ENCODE data around the gene ICA1. TPM values are rescaled to one million over a fixed set of nuclear protein-coding genes. Genes with fewer than 3 reads are reported as not detected.
"Not testable (repeated sequence)": the region's sequence is repeated elsewhere in the genome, so short reads cannot be mapped to it uniquely, and the experiment has no call there.

The ICA1 gene
- total RNA-seq, 1 donor, result 4.3 TPM

DNA sequence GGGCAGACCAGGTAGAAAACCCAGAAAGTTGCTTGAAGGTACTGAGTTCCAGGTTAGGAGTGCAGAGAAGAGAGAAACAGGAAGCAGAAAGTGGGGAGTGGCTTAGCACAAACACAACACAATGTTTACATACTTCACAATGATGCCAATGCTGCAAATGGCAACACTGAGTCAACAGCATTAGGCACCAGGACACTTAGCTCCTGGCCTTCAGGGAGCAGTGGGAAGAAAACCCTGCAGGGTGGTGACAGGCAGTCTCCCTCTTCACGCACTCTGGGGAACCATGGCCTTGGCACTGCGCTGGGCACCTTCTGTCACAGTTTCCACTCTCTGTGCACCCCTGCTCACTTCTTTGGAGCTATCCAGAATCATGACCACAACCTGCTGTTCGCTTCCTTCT, 7.3 kb downstream of the ICA1 start:
- TF ChIP-seq, protein P1, sequence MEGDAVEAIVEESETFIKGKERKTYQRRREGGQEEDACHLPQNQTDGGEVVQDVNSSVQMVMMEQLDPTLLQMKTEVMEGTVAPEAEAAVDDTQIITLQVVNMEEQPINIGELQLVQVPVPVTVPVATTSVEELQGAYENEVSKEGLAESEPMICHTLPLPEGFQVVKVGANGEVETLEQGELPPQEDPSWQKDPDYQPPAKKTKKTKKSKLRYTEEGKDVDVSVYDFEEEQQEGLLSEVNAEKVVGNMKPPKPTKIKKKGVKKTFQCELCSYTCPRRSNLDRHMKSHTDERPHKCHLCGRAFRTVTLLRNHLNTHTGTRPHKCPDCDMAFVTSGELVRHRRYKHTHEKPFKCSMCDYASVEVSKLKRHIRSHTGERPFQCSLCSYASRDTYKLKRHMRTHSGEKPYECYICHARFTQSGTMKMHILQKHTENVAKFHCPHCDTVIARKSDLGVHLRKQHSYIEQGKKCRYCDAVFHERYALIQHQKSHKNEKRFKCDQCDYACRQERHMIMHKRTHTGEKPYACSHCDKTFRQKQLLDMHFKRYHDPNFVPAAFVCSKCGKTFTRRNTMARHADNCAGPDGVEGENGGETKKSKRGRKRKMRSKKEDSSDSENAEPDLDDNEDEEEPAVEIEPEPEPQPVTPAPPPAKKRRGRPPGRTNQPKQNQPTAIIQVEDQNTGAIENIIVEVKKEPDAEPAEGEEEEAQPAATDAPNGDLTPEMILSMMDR (IDR thresholded peaks at IDR 0.05; ENCODE audit: insufficient read depth, low read depth, low read length), result no peak
- H3K4me3 ChIP-seq (ENCODE audit: low read depth, low read length), result no peak overlapping the region
- no peak for DNase-seq (ENCODE audit: low read depth)

DNA sequence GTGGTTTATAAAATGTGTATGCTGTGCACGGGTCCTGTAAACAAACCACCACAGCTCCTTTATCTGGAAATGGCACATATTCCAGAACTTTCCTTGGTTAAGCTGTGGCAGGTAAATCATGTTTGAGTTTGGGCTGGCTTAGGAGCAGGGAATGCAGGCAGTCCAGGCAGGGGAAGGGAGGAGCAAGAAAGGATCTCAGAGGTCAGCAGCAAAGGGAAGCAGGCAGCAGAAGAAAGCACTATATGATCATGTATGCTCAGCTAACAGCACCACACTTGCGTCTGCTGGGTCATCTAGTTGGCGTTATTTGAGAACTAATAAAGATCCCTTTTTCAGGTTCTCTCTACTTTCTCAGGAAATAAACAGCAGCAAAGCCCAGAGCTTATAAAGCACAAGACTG, 7.8 kb downstream of the ICA1 start:
- H3K4me3 ChIP-seq (ENCODE audit: low read depth, low read length), result no peak overlapping the region
- TF ChIP-seq, protein P1 (IDR thresholded peaks at IDR 0.05; ENCODE audit: insufficient read depth, low read depth, low read length), result no peak
- no peak for DNase-seq (ENCODE audit: low read depth)

DNA sequence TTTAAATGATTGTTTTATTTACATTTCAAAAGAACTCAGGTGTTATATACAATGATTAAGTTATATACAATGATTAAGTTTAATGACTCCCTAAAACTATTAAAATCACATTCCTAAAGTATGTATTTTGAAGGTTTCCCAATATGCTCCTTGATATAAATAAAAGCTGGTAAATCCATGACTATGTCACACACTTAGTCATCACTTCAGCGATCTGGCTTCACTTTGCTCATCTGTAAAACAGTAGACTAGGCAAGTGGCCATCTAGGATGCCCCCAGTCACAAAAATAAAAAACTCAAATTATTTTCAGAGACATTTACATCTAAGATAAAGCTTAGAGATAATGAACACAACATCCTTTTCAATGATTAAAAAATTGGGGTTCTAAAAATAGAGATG, 10.8 kb downstream of the ICA1 start:
- TF ChIP-seq, protein P1 (IDR thresholded peaks at IDR 0.05; ENCODE audit: insufficient read depth, low read depth, low read length), result no peak
- no peak overlapping the region for H3K4me3 ChIP-seq (ENCODE audit: low read depth, low read length)
- no peak for DNase-seq (ENCODE audit: low read depth)

DNA sequence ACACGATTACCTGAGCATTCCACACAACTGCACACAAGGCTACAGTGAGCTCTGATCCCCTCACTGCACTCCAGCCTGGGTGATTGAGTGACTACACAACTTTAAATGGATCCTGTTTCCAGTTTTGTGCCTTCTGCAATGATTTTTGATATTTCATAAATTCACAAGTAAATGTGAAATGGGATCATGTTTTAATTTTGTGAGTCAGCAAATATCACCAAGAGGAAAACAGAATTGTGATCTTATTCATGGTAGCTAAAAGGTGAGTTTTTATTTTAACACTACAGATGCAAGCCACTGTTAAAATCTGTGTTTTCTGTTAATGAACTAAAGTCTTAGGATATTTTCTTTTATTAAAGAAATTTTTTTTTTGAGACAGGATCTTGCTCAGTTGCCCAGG, 11.4 kb downstream of the ICA1 start:
- TF ChIP-seq, protein P1 (IDR thresholded peaks at IDR 0.05; ENCODE audit: insufficient read depth, low read depth, low read length), result no peak
- no peak overlapping the region for H3K4me3 ChIP-seq (ENCODE audit: low read depth, low read length)
- DNase-seq (ENCODE audit: low read depth), result no peak

DNA sequence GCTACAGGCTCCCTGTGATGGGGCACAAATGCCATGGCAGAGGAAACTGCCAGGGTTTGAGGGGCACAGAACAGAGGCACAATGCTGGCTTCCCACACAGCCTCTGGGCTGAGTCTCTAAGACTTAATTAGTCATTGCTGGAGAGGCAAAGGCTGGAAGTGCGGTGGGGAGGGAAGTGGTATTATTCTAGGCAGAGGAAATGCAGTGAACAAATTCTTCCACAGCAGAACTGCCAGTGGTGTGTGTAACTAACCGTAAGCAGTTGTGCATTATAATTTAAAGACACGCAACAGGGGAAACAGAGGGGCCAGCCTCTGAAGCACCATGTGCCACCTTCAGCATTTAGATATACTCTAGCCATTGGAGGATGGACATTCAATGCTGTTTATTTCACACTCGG, 12.8 kb downstream of the ICA1 start:
- DNase-seq (ENCODE audit: low read depth), result no peak
- TF ChIP-seq, protein P1 (IDR thresholded peaks at IDR 0.05; ENCODE audit: insufficient read depth, low read depth, low read length), result no peak
- no peak overlapping the region for H3K4me3 ChIP-seq (ENCODE audit: low read depth, low read length)

DNA sequence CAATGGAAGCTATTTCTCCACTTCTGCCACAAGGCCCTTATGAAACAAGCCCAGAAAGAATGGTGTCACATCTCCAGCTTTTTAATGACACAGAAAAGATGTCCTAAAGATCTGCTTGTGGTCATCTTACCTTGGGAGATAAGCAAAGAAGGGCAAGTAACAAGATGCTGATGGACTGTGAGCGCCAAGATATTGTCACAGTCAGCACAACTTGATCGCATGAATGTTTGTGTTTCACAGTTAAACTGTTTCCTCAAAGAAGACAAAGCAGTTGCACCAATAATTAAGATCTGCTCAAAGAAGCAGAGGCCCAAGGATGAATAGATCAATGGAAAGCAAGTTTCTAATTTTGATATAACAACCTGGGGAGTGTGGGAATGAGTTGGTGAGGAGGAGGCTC, 15.9 kb downstream of the ICA1 start:
- H3K4me3 ChIP-seq (ENCODE audit: low read depth, low read length), result no peak overlapping the region
- DNase-seq (ENCODE audit: low read depth), result no peak
- TF ChIP-seq, protein P1 (IDR thresholded peaks at IDR 0.05; ENCODE audit: insufficient read depth, low read depth, low read length), result no peak

DNA sequence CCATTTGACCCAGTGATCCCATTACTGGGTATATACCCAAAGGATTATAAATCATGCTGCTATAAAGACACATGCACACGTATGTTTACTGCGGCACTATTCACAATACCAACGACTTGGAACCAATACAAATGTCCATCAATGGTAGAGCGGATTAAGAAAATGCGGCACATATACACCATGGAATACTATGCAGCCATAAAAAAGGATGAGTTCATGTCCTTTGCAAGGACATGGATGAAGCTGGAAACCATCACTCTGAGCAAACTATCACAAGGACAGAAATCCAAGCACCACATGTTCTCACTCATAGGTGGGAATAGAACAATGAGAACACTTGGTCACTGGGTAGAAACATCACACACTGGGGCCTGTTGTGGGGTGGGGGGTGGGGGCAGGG, 16.9 kb downstream of the ICA1 start:
- H3K4me3 ChIP-seq (ENCODE audit: low read depth, low read length); DNase-seq (ENCODE audit: low read depth): not testable (repeated sequence)

DNA sequence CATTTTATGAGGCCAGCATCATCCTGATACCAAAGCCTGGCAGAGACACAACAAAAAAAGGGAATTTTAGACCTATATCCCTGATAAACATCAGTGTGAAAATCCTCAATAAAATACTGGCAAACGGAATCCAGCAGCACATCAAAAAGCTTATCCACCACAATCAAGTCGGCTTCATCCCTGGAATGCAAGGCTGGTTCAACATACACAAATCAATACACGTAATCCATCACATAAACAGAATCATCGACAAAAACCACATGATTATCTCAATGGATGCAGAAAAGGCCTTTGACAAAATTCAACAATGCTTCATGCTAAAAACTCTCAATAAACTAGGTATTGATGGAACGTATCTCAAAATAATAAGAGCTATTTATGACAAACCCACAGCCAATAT, 18.9 kb downstream of the ICA1 start:
- not testable (repeated sequence) for H3K4me3 ChIP-seq (ENCODE audit: low read depth, low read length); DNase-seq (ENCODE audit: low read depth)

DNA sequence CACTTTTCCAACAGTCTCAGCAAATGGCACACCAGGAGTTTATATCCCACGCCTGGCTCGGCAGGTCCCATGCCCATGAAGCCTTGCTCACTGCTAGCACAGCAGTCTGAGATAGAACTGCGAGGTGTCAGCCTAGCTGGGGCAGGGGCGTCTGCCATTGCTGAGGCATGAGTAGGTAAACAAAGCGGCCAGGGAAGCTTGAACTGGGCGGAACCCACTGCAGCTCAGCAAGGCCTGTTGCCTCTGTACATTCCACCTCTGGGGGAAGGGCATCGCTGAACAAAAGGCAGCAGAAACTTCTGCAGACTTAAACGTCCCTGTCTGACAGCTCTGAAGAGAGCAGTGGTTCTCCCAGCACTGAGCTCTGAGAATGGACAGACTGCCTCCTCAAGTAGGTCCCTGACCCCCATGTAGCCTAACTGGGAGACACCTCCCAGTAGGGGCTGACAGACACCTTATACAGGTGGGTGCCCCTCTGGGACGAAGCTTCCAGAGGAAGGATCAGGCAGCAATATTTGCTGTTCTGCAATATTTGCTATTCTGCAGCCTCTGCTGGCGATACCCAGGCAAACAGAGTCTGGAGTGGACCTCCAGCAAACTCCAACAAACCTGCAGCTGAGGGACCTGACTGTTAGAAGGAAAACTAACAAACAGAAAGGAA, 22.1 kb downstream of the ICA1 start:
- not testable (repeated sequence) for H3K4me3 ChIP-seq (ENCODE audit: low read depth, low read length); DNase-seq (ENCODE audit: low read depth)
